HepG2 (cell line): ENCODE data around the gene IFNLR1. TPM values are rescaled to one million over a fixed set of nuclear protein-coding genes. Genes with fewer than 3 reads are reported as not detected.

Experiments
- GABPA ChIP-seq, 2 experiments: IDR thresholded peaks; 2 replicates each; pipeline ENCODE4 v1.6.1; 2011 to 2016; ENCODE audit warnings: low read depth in 2 of 2, low read length in 1 of 2, missing biosample characterization in 1 of 2, missing genetic modification characterization in 1 of 2
- GATAD1 ChIP-seq: IDR thresholded peaks from 2 replicates; pipeline ENCODE4 v1.6.1; 2016; ENCODE audit warnings: missing genetic modification reagents, missing compliant biosample characterization
- GFI1 ChIP-seq: sonication (generic); formaldehyde crosslinking; IDR thresholded peaks from 2 replicates; pipeline ENCODE4 v1.5.0; 2020; ENCODE audit warnings: missing genetic modification reagents, mild to moderate bottlenecking, borderline replicate concordance
- HNF4A ChIP-seq: sonication (generic); formaldehyde crosslinking; IDR thresholded peaks from 2 replicates; pipeline ENCODE4 v1.4.0; 2020; ENCODE audit warnings: missing genetic modification reagents
- MEIS1 ChIP-seq: sonication (generic); formaldehyde crosslinking; IDR thresholded peaks from 2 replicates; pipeline ENCODE4 v1.9.0; 2021; ENCODE audit warnings: mild to moderate bottlenecking, missing genetic modification reagents, moderate library complexity, borderline replicate concordance
- MYC ChIP-seq: sonication (generic); formaldehyde crosslinking; IDR thresholded peaks from 2 replicates; pipeline ENCODE4 v1.9.0; 2021; ENCODE audit warnings: missing genetic modification reagents, borderline replicate concordance
- RFX5 ChIP-seq: IDR thresholded peaks from 2 replicates; pipeline ENCODE4 v1.6.1; 2011; ENCODE audit warnings: low read depth, low read length, improper control_type of control experiment
- SALL2 ChIP-seq: sonication (generic); formaldehyde crosslinking; IDR thresholded peaks from 2 replicates; pipeline ENCODE4 v1.8.1; 2023; ENCODE audit warnings: mild to moderate bottlenecking, missing genetic modification reagents, inconsistent platforms
- ZFP90 ChIP-seq: sonication (generic); formaldehyde crosslinking; IDR thresholded peaks from 2 replicates; pipeline ENCODE4 v1.8.0; 2022; ENCODE audit warnings: missing genetic modification reagents, mild to moderate bottlenecking, inconsistent platforms, borderline replicate concordance
- ZNF180 ChIP-seq: sonication (generic); formaldehyde crosslinking; IDR thresholded peaks from 2 replicates; pipeline ENCODE4 v1.4.0; 2020; ENCODE audit warnings: low read depth, missing genetic modification reagents, borderline replicate concordance
- ZNF235 ChIP-seq: sonication (generic); formaldehyde crosslinking; IDR thresholded peaks from 2 replicates; pipeline ENCODE4 v1.8.1; 2023; ENCODE audit warnings: mild to moderate bottlenecking, missing genetic modification reagents, borderline replicate concordance
- ZNF256 ChIP-seq: sonication (generic); formaldehyde crosslinking; conservative IDR thresholded peaks from 2 replicates; pipeline ENCODE4 v1.4.0; 2020; ENCODE audit warnings: missing genetic modification reagents
- ZNF564 ChIP-seq: sonication (generic); formaldehyde crosslinking; IDR thresholded peaks from 2 replicates; pipeline ENCODE4 v1.8.1; 2023; ENCODE audit warnings: mild to moderate bottlenecking, missing genetic modification reagents
- ZNF761 ChIP-seq: sonication (generic); formaldehyde crosslinking; conservative IDR thresholded peaks from 2 replicates; pipeline ENCODE4 v1.4.0; 2020; ENCODE audit warnings: mild to moderate bottlenecking, missing genetic modification reagents
- ZNF768 ChIP-seq: sonication (generic); formaldehyde crosslinking; IDR thresholded peaks from 2 replicates; pipeline ENCODE4 v1.4.0; 2020; ENCODE audit warnings: missing genetic modification reagents
- polyA plus RNA-seq, 8 experiments: library from polyadenylated mRNA; depleted of rRNA in 3 of 8; stranded (reverse) in 7 of 8; unstranded in 1 of 8; fragments of >200 nt; fragmentation: Illumina TruSeq in 4 of 8; extraction: Trizol in 4 of 8; gene quantifications; 2 replicates each; pipeline versions ENCODE4 v1.2.1 to v1.2.3, GENCODE V29; 2011 to 2016; ENCODE audit warnings: low read depth in 4 of 8, missing spikeins in 1 of 8, mixed read lengths in 1 of 8; ENCODE audit not compliant: insufficient read depth in 1 of 8
- total RNA-seq, 5 experiments: library from RNA; depleted of rRNA; stranded (reverse); fragments of >200 nt; fragmentation: Illumina TruSeq; extraction: Trizol; gene quantifications; 2 replicates each; pipeline ENCODE4 v1.2.3, GENCODE V29; 2016; ENCODE audit warnings: low read depth in 1 of 5
- TF ChIP-seq, protein P1 (sequence below): sonication (generic); formaldehyde crosslinking; IDR thresholded peaks from 2 replicates; pipeline ENCODE4 v1.4.0; 2020; ENCODE audit warnings: mild to moderate bottlenecking, missing genetic modification reagents, borderline replicate concordance
- TF ChIP-seq, protein P2 (sequence below): sonication (generic); formaldehyde crosslinking; IDR thresholded peaks from 2 replicates; pipeline ENCODE4 v1.4.0; 2020; ENCODE audit warnings: missing genetic modification reagents

IFNLR1 gene
- total and polyA plus RNA-seq, 2 of the 13 experiments (the other 11 are each of a cell fraction or from before 2014, with no cell fraction given): 3.8 to 8.5 TPM

DNA sequence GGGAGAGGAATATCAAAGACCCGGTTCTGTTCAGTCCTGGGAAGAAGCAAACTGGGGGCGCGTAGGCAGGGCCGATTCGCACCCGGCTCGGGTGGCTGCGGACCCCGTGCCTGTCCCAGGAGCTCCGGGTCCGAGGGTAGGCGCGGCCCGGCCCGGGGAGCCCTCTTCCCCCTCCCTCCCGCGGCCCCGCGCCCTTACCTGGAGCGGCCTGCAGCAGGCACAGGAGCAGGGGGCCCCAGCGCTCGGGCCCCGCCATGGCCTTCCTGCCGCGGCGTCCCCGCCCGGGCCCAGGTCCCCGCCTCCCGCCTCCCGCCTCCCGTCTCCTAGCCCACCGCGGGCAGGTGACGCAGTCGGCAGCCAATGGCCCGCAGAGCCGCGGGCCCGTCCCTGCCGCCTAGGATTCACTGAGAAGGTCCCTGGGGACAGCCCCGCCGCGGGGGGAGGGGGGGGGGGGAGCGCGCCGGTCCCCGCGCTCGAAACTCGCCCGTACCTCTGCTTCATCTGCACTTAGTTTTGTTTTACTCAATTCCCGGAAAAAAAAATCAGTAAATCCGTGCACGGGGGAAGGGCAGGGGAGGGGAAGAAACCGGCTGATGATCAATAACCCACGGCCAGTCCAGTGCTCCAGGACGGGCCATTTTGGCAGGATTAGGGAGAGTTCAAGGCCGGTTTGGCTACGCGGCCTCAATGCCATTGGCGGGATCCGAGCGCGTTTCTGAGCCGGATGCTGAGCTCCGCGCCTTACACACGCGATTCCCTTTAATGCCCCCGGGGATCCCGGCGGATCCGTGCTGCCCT lies at the start of gene IFNLR1 (continued):
- TF ChIP-seq, protein P1, sequence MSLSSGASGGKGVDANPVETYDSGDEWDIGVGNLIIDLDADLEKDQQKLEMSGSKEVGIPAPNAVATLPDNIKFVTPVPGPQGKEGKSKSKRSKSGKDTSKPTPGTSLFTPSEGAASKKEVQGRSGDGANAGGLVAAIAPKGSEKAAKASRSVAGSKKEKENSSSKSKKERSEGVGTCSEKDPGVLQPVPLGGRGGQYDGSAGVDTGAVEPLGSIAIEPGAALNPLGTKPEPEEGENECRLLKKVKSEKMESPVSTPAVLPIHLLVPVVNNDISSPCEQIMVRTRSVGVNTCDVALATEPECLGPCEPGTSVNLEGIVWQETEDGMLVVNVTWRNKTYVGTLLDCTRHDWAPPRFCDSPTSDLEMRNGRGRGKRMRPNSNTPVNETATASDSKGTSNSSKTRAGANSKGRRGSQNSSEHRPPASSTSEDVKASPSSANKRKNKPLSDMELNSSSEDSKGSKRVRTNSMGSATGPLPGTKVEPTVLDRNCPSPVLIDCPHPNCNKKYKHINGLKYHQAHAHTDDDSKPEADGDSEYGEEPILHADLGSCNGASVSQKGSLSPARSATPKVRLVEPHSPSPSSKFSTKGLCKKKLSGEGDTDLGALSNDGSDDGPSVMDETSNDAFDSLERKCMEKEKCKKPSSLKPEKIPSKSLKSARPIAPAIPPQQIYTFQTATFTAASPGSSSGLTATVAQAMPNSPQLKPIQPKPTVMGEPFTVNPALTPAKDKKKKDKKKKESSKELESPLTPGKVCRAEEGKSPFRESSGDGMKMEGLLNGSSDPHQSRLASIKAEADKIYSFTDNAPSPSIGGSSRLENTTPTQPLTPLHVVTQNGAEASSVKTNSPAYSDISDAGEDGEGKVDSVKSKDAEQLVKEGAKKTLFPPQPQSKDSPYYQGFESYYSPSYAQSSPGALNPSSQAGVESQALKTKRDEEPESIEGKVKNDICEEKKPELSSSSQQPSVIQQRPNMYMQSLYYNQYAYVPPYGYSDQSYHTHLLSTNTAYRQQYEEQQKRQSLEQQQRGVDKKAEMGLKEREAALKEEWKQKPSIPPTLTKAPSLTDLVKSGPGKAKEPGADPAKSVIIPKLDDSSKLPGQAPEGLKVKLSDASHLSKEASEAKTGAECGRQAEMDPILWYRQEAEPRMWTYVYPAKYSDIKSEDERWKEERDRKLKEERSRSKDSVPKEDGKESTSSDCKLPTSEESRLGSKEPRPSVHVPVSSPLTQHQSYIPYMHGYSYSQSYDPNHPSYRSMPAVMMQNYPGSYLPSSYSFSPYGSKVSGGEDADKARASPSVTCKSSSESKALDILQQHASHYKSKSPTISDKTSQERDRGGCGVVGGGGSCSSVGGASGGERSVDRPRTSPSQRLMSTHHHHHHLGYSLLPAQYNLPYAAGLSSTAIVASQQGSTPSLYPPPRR (CRISPR knock-in tag): peak; percentile 51; the same call in 1 of the 2 replicates
- TF ChIP-seq GABPA (IDR thresholded peaks at IDR 0.05; ENCODE audit: low read depth, low read length) (no peak), GABPA (CRISPR knock-in tag; IDR thresholded peaks at IDR 0.05; ENCODE audit: low read depth) (no peak), ZNF180 (CRISPR knock-in tag) (no peak), ZNF768 (CRISPR knock-in tag) (no peak), RFX5 (no peak), MYC (CRISPR knock-in tag) (0 out of 2 replicates have a peak, but pooled peaks have one; percentile 2), ZNF235 (CRISPR knock-in tag) (no peak), SALL2 (0 out of 2 replicates have a peak, but pooled peaks have one; percentile 39), GATAD1 (CRISPR knock-in tag) (no peak), ZNF564 (CRISPR knock-in tag) (no peak), MEIS1 (CRISPR knock-in tag) (peak; percentile 44; the same call in 1 of the 2 replicates), GFI1 (CRISPR knock-in tag) (0 out of 2 replicates have a peak, but pooled peaks have one; percentile 10), ZNF761 (CRISPR knock-in tag) (no peak), ZNF256 (CRISPR knock-in tag) (no peak), HNF4A (CRISPR knock-in tag) (peak; percentile 52), ZFP90 (CRISPR knock-in tag) (no peak; the same call in 1 of the 2 replicates)
- TF ChIP-seq, protein P2, sequence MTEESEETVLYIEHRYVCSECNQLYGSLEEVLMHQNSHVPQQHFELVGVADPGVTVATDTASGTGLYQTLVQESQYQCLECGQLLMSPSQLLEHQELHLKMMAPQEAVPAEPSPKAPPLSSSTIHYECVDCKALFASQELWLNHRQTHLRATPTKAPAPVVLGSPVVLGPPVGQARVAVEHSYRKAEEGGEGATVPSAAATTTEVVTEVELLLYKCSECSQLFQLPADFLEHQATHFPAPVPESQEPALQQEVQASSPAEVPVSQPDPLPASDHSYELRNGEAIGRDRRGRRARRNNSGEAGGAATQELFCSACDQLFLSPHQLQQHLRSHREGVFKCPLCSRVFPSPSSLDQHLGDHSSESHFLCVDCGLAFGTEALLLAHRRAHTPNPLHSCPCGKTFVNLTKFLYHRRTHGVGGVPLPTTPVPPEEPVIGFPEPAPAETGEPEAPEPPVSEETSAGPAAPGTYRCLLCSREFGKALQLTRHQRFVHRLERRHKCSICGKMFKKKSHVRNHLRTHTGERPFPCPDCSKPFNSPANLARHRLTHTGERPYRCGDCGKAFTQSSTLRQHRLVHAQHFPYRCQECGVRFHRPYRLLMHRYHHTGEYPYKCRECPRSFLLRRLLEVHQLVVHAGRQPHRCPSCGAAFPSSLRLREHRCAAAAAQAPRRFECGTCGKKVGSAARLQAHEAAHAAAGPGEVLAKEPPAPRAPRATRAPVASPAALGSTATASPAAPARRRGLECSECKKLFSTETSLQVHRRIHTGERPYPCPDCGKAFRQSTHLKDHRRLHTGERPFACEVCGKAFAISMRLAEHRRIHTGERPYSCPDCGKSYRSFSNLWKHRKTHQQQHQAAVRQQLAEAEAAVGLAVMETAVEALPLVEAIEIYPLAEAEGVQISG (CRISPR knock-in tag): peak; percentile 34; the same call in 1 of the 2 replicates
